HG02678 (cell line): ENCODE results near the gene TECPR1.
A peak's percentile ranks its signal among the peaks of the same experiment; 100 is the strongest.

Source experiments
- ATAC-seq: cut with Tn5 transposase; IDR thresholded peaks from one replicate; pipeline ENCODE4 v1.9.1; 2021; ENCODE audit warnings: mild to moderate bottlenecking, moderate library complexity; ENCODE audit not compliant: unreplicated experiment

Gene TECPR1

GRCh38 chr7:98283887-98284222 is 31.8 kb upstream of the TECPR1 start:
- ATAC-seq, result no peak

- ATAC-seq, result no peak
These were observed 31.3 kb upstream of the TECPR1 start for GRCh38 chr7:98283127-98283886.

GRCh38 chr7:98282703-98283102 is 30.7 kb upstream of the TECPR1 start:
- ATAC-seq, result no peak

GRCh38 chr7:98281757-98282606 is 29.9 kb upstream of the TECPR1 start:
- peak; percentile 33 for ATAC-seq

GRCh38 chr7:98280791-98281756 is 29.0 kb upstream of the TECPR1 start, which contains the start of gene BRI3:
Gene BRI3, plus strand, starts transcription at chr7:98281686. Its CDS starts 110 bp downstream, at chr7:98281796.
- peak; percentile 79 for ATAC-seq

GRCh38 chr7:98280296-98280695 is 28.3 kb upstream of the TECPR1 start:
- no peak for ATAC-seq

- no peak for ATAC-seq
These were observed 26.9 kb upstream of the TECPR1 start for GRCh38 chr7:98278936-98279335.

- no peak for ATAC-seq
These were observed 26.4 kb upstream of the TECPR1 start for GRCh38 chr7:98278408-98278807.

- ATAC-seq, result no peak
These were observed 24.3 kb upstream of the TECPR1 start for GRCh38 chr7:98276241-98276761.

GRCh38 chr7:98267303-98267702 is 15.3 kb upstream of the TECPR1 start:
- ATAC-seq, result no peak

GRCh38 chr7:98266840-98267239 is 14.8 kb upstream of the TECPR1 start:
- no peak for ATAC-seq

GRCh38 chr7:98265841-98266271 is 13.8 kb upstream of the TECPR1 start:
- no peak for ATAC-seq

GRCh38 chr7:98257701-98258100 is 5.7 kb upstream of the TECPR1 start:
- ATAC-seq, result no peak

GRCh38 chr7:98256431-98256830 is 4.4 kb upstream of the TECPR1 start:
- no peak for ATAC-seq

- no peak for ATAC-seq
These were observed 3.0 kb upstream of the TECPR1 start for GRCh38 chr7:98254951-98255610.

GRCh38 chr7:98254516-98254915 is 2.5 kb upstream of the TECPR1 start:
- ATAC-seq, result no peak

GRCh38 chr7:98252425-98253054 is 508 bp upstream of the TECPR1 start:
- ATAC-seq, result peak; percentile 31

- ATAC-seq, result peak; percentile 12
These were observed 816 bp downstream of the TECPR1 start for GRCh38 chr7:98251231-98251600.

GRCh38 chr7:98250789-98251188 is 1.2 kb downstream of the TECPR1 start:
- no peak for ATAC-seq

- no peak for ATAC-seq
These were observed 2.9 kb downstream of the TECPR1 start for GRCh38 chr7:98249106-98249505.
